A549 (cell line): Measurements from ENCODE around the gene DNAJC5G. TPM values are rescaled to one million over a fixed set of nuclear protein-coding genes. Genes with fewer than 3 reads are reported as not detected.

Source experiments
- ATAC-seq, 2 experiments: fragments of 200-7000 bp in 1 of 2; fragments of >200 bp in 1 of 2; cut with Nextera tagmentation in 1 of 2; cut with Tn5 transposase in 1 of 2; 3 replicates each; pipeline versions ENCODE4 v1.8.0 to v1.9.1; 2018 to 2020; ENCODE audit warnings: mild to moderate bottlenecking in 1 of 2, moderate library complexity in 1 of 2
- CTCF ChIA-PET: fragments of 300-600 bp; sonication (Branson Sonifier 250); formaldehyde crosslinking; extraction: SDS; loops from one replicate; lab custom pipeline; 2021; ENCODE audit warnings: antibody characterized with exemption, inconsistent platforms; lab: Yijun Ruan, JAX
- POLR2A ChIA-PET: fragments of 350-600 bp; formaldehyde crosslinking; extraction: SDS; loops from one replicate; lab custom pipeline; 2021; ENCODE audit warnings: antibody characterized with exemption, inconsistent platforms; lab: Yijun Ruan, JAX
- DNase-seq, 2 experiments: peaks; one replicate each; pipeline versions ENCODE4 v3.0.0 to v3.0.0-alpha.2; 2011 to 2016; ENCODE audit warnings: low read depth in 1 of 2, low spot score in 1 of 2
- FAIRE-seq: peaks from 2 replicates; lab custom pipeline; 2011; peaks lifted over from hg19 to GRCh38; lab: Jason Lieb, UNC
- H3K27ac ChIP-seq, 2 experiments: fragments of >200 bp; sonication (Bioruptor Twin); formaldehyde crosslinking; 3 replicates each; pipeline ENCODE4 v1.5.1; 2016 to 2017
- H3K4me1 ChIP-seq: fragments of >200 bp; sonication (Bioruptor Twin); formaldehyde crosslinking; 3 replicates; pipeline ENCODE4 v1.6.1; 2016
- H3K4me2 ChIP-seq: fragments of >200 bp; sonication (Bioruptor Twin); formaldehyde crosslinking; 3 replicates; pipeline ENCODE4 v1.6.1; 2016
- H3K4me3 ChIP-seq: fragments of >200 bp; sonication (Bioruptor Twin); formaldehyde crosslinking; 3 replicates; pipeline ENCODE4 v1.5.1; 2016
- H3K9me3 ChIP-seq: fragments of >200 bp; sonication (Bioruptor Twin); formaldehyde crosslinking; 3 replicates; pipeline ENCODE4 v1.6.1; 2016
- BHLHE40 ChIP-seq: IDR thresholded peaks from 2 replicates; pipeline ENCODE4 v1.6.1; 2012; ENCODE audit warnings: low read depth, low read length, inconsistent platforms
- CEBPB ChIP-seq, 2 experiments: fragments of >200 bp in 1 of 2; sonication (Bioruptor Twin) in 1 of 2; formaldehyde crosslinking in 1 of 2; IDR thresholded peaks; 2 replicates each; pipeline ENCODE4 v1.6.1; 2012 to 2016
- CTCF ChIP-seq: fragments of >200 bp; sonication (Bioruptor Twin); formaldehyde crosslinking; IDR thresholded peaks from 3 replicates; pipeline ENCODE4 v1.5.1; 2016
- ELK1 ChIP-seq: fragments of 150-350 bp; IDR thresholded peaks from 2 replicates; pipeline ENCODE4 v1.6.1; 2014; ENCODE audit warnings: low read depth, mild to moderate bottlenecking, low read length
- FOSB ChIP-seq: fragments of 250-450 bp; sonication (Bioruptor Pico); IDR thresholded peaks from 2 replicates; pipeline ENCODE4 v1.5.0; 2020; ENCODE audit warnings: mild to moderate bottlenecking, moderate library complexity
- HES2 ChIP-seq: fragments of >200 bp; sonication (Bioruptor Twin); formaldehyde crosslinking; IDR thresholded peaks from 2 replicates; pipeline ENCODE4 v1.6.1; 2016
- HOXB13 ChIP-seq: fragments of 250-450 bp; sonication (Bioruptor Pico); IDR thresholded peaks from 2 replicates; pipeline ENCODE4 v1.5.0; 2020; ENCODE audit warnings: low read depth, mild to moderate bottlenecking, moderate library complexity
- HOXB5 ChIP-seq: fragments of 250-450 bp; sonication (Bioruptor Pico); IDR thresholded peaks from 2 replicates; pipeline ENCODE4 v1.5.0; 2020; ENCODE audit warnings: mild to moderate bottlenecking, moderate library complexity
- JUNB ChIP-seq: fragments of >200 bp; sonication (Bioruptor Twin); formaldehyde crosslinking; IDR thresholded peaks from 2 replicates; pipeline ENCODE4 v1.6.1; 2016
- MAX ChIP-seq: IDR thresholded peaks from 2 replicates; pipeline ENCODE4 v1.6.1; 2012
- MYC ChIP-seq: IDR thresholded peaks from 2 replicates; pipeline ENCODE4 v1.6.1; 2012; ENCODE audit warnings: mild to moderate bottlenecking, inconsistent platforms, low read length, improper control_type of control experiment, borderline replicate concordance
- NR3C1 ChIP-seq: fragments of >200 bp; sonication (Bioruptor Twin); formaldehyde crosslinking; IDR thresholded peaks from 3 replicates; pipeline ENCODE4 v1.6.1; 2017
- RAD21 ChIP-seq, 2 experiments: fragments of >200 bp in 1 of 2; sonication (Bioruptor Twin) in 1 of 2; formaldehyde crosslinking in 1 of 2; IDR thresholded peaks in 1 of 2; conservative IDR thresholded peaks in 1 of 2; 2 replicates in 1 of 2; 3 replicates in 1 of 2; pipeline ENCODE4 v1.6.1; 2012 to 2018; ENCODE audit warnings: inconsistent platforms in 1 of 2
- RNF2 ChIP-seq: fragments of 200-600 bp; sonication (generic); IDR thresholded peaks from 2 replicates; pipeline ENCODE4 v1.6.1; 2016; ENCODE audit warnings: low read depth, mild to moderate bottlenecking, antibody characterized with exemption, moderate library complexity, borderline replicate concordance
- SMC3 ChIP-seq: fragments of >200 bp; sonication (Bioruptor Twin); formaldehyde crosslinking; IDR thresholded peaks from 3 replicates; pipeline ENCODE4 v1.6.1; 2018; ENCODE audit warnings: inconsistent platforms
- SREBF2 ChIP-seq: fragments of 450-650 bp; IDR thresholded peaks from 2 replicates; pipeline ENCODE4 v1.6.1; 2014; ENCODE audit warnings: mild to moderate bottlenecking, moderate library complexity
- WGBS: methylation state at CpG from one replicate; pipeline ENCODE4 v1.1.6; 2017; ENCODE audit errors: missing lambda C conversion rate; 5-methylcytosine and 5-hydroxymethylcytosine counted together
- polyA plus RNA-seq, 4 experiments: library from polyadenylated mRNA; depleted of rRNA in 3 of 4; stranded (reverse); fragments of >200 nt; fragmentation: RNase III in 1 of 4; extraction: RNeasy Plus Mini Kit Qiagen cat#74134 plus additional on column Dnase treatment in 1 of 4; gene quantifications; 2 replicates in 3 of 4; 3 replicates in 1 of 4; pipeline ENCODE4 v1.2.3, GENCODE V29; 2011 to 2017

Gene DNAJC5G
- polyA plus RNA-seq, 2 of the 4 experiments (the other 2 are of a cell fraction), result not detected

- TF ChIP-seq FOSB (CRISPR knock-in tag), result no peak
- no peak for TF ChIP-seq RAD21 (conservative IDR thresholded peaks at IDR 0.05 in 1 of 2, IDR thresholded peaks at IDR 0.05 in 1 of 2)
- no peak for TF ChIP-seq HOXB5 (CRISPR knock-in tag)
- TF ChIP-seq RNF2, result no peak
- WGBS, result 92% methylated on average over 24 of the region's 24 CpGs
- Histone ChIP-seq H3K27ac (no peak overlapping the region), H3K4me3 (no peak overlapping the region), H3K9me3 (no peaks in the 10 kb centered on the region), H3K4me1 (no peaks in the 10 kb centered on the region), H3K4me2 (no peak overlapping the region)
- FAIRE-seq (no peak), ATAC-seq (no peak), DNase-seq (no peak)
- POLR2A ChIA-PET, result no interaction called here
- CTCF ChIA-PET, result interaction anchor here (0.7 to 5.6 kb wide), 15 partner anchors 8 to 281 kb away, joined by 3 to 45 read pairs (median 4); partner anchors contain the start of genes ATRAID, SLC5A6 and TRIM54
Measured at GRCh38 chr2:27241761-27242613, 33.2 kb upstream of the DNAJC5G start.

- TF ChIP-seq SMC3 (no peak), CEBPB (IDR thresholded peaks at IDR 0.05) (no peak), CTCF (no peak), HES2 (no peak)
- Histone ChIP-seq H3K4me1 (no peaks in the 10 kb centered on the region), H3K4me2 (no peak overlapping the region), H3K27ac (no peak overlapping the region), H3K4me3 (no peak overlapping the region), H3K9me3 (no peaks in the 10 kb centered on the region)
- CTCF ChIA-PET, result interaction anchor here (0.7 to 5.6 kb wide), 9 partner anchors 8 to 1965 kb away, joined by 3 to 45 read pairs (median 5); no protein-coding TSS in a partner anchor
- no peak for ATAC-seq
- POLR2A ChIA-PET, result no interaction called here
- DNase-seq, result no peak
- FAIRE-seq, result no peak
- WGBS, result 94% methylated on average over 16 of the region's 16 CpGs
Measured at GRCh38 chr2:27242614-27242951, 32.6 kb upstream of the DNAJC5G start.

GRCh38 chr2:27243391-27244130 lies 31.7 kb upstream of the DNAJC5G start:
- Histone ChIP-seq H3K27ac (no peak overlapping the region), H3K4me3 (no peak overlapping the region), H3K4me2 (no peak overlapping the region), H3K4me1 (no peaks in the 10 kb centered on the region), H3K9me3 (no peaks in the 10 kb centered on the region)
- ATAC-seq (peak in 1 of 2 experiments; percentile 4; a peak in 1 of 6 replicates), DNase-seq (no peak), FAIRE-seq (no peak)
- POLR2A ChIA-PET, result no interaction called here
- 92% methylated on average over 19 of the region's 19 CpGs for WGBS
- CTCF ChIA-PET, result interaction anchor here (0.7 to 3.2 kb wide), 5 partner anchors 13 to 1966 kb away, joined by 3 to 23 read pairs (median 4); no protein-coding TSS in a partner anchor
- TF ChIP-seq MAX, result no peak
- TF ChIP-seq HES2, result no peak
- TF ChIP-seq NR3C1, result no peak
- TF ChIP-seq MYC, result no peak
- no peak for TF ChIP-seq HOXB13 (CRISPR knock-in tag)
- TF ChIP-seq JUNB, result no peak
- TF ChIP-seq BHLHE40, result no peak
- no peak for TF ChIP-seq ELK1
- TF ChIP-seq SREBF2, result no peak
- no peak for TF ChIP-seq FOSB (CRISPR knock-in tag)
